Measurements from ENCODE around the gene TENM3. TPM values are rescaled to one million over a fixed set of nuclear protein-coding genes. Genes with fewer than 3 reads are reported as not detected.
A peak's percentile ranks its signal among the peaks of the same experiment; 100 is the strongest.

The TENM3 gene
- polyA plus RNA-seq, 1 of the 3 experiments (the other 2 are of a cell fraction) = 10.4 TPM

DNA sequence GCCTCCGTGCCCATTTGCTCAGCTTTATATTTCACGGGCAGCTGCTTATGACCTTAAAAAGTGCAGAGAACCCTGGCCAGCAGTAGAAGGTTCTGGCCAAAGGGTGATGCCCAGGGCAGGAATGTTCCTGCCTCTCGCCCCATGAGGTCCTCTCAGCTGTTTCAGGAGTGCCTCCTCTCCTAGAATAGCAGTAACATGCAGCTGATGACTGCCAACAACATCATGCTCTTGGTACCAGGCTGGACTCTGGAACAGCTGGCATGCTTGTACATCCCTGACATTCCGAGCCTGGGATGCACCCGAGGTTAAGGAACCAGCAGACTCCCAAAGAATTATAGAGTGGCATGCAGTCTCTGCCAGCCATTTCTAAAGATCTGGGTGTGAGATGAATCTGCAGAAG is 11.7 kb upstream of the TENM3 start:
- Histone ChIP-seq H3K79me2 (ENCODE audit: insufficient read depth) (no peaks in the 10 kb centered on the region), H3K27ac (ENCODE audit: low read depth in 2 of 2, low read length in 1 of 2) (peak overlapping the region in 1 of 2 experiments; percentile 32; a peak in 2 of 4 replicates), H3K4me3 (ENCODE audit: low read depth in 2 of 2, low read length in 1 of 2) (no peak overlapping the region), H2AFZ (ENCODE audit: low read depth) (peak overlapping the region; percentile 65; the same call in 1 of the 2 replicates), H3K4me1 (ENCODE audit: control insufficient read depth in 1 of 2, insufficient read depth in 2 of 2, low read depth in 1 of 2, low read length in 1 of 2) (peaks cover 0 to 12% of the 10 kb centered on the region in 2 experiments; a peak in 2 of 4 replicates), H3K9ac (no peak overlapping the region), H3K27me3 (ENCODE audit: insufficient read depth) (no peaks in the 10 kb centered on the region), H3K9me3 (no peaks in the 10 kb centered on the region), H3F3A (replicated peaks; ENCODE audit: insufficient read depth) (peaks cover 14% of the 10 kb centered on the region), H3K36me3 (replicated peaks in 1 of 2; ENCODE audit: control insufficient read depth in 1 of 2, insufficient read depth in 2 of 2, low read length in 1 of 2) (no peaks in the 10 kb centered on the region), H3K9me2 (no peaks in the 10 kb centered on the region), H3K4me2 (no peak overlapping the region), H4K20me1 (ENCODE audit: insufficient read depth) (no peaks in the 10 kb centered on the region)
- DNase-seq = no peak
- CTCF ChIA-PET = interaction anchor here (1.4 kb wide), 1 partner anchor 20 kb away, joined by 4 read pairs; no protein-coding TSS in a partner anchor
- no peak for TF ChIP-seq FOSL2 (IDR thresholded peaks at IDR 0.05; ENCODE audit: borderline replicate concordance, low read depth)
- TF ChIP-seq TEAD4 (IDR thresholded peaks at IDR 0.05; ENCODE audit: borderline replicate concordance, insufficient read depth) = no peak
- TF ChIP-seq POLR2AphosphoS5 (IDR thresholded peaks at IDR 0.05; ENCODE audit: low read depth, low read length) = no peak
- TF ChIP-seq, protein P1, sequence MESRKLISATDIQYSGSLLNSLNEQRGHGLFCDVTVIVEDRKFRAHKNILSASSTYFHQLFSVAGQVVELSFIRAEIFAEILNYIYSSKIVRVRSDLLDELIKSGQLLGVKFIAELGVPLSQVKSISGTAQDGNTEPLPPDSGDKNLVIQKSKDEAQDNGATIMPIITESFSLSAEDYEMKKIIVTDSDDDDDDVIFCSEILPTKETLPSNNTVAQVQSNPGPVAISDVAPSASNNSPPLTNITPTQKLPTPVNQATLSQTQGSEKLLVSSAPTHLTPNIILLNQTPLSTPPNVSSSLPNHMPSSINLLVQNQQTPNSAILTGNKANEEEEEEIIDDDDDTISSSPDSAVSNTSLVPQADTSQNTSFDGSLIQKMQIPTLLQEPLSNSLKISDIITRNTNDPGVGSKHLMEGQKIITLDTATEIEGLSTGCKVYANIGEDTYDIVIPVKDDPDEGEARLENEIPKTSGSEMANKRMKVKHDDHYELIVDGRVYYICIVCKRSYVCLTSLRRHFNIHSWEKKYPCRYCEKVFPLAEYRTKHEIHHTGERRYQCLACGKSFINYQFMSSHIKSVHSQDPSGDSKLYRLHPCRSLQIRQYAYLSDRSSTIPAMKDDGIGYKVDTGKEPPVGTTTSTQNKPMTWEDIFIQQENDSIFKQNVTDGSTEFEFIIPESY (IDR thresholded peaks at IDR 0.05; ENCODE audit: borderline replicate concordance, low read depth) = no peak
- POLR2A ChIA-PET = no interaction called here
- WGBS (ENCODE audit: low lambda C conversion rate) = 80% methylated on average over 3 of the region's 5 CpGs

DNA sequence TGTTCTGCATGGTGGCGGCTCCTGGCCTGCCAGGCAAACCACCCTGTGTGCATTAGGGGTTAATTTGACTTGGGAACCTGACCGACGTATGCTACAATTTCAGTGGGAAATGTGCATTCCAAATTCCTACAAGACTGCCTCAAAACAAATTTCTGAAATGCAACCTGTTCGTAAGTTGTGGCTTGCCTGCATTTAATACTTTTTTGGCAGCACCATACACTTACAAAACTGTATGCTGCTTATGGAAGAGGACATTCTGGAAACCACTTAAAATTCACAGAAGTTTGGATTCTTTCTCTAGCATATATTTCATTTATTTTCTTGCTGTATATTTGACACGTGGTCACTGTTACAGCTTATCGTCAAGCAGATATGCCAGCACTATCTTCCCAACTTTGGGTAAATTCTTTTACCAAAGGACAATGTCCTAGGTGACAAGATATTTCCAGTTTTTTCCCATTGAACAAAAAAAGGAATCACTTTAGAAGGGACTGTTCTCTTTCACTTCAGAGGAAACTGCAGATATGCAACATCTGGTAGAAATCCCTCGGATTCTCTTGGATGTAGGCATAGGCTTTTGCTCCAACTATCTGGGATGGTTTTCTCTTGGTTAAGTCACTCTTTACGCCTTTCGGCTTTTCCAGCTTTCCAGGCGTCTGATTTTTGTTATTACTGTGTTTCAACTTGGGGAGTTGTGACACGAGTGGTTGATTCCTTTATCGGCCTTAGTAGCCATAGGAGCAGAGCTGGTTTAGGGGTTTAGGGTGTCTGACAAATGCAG is 9.7 kb upstream of the TENM3 start:
- ChIA-PET POLR2A (no interaction called here), CTCF (no interaction called here)
- no peak for DNase-seq
- H3K9me3 ChIP-seq = no peaks in the 10 kb centered on the region
- no peak overlapping the region for H3K4me2 ChIP-seq
- WGBS (ENCODE audit: low lambda C conversion rate) = 94% methylated on average over 10 of the region's 12 CpGs
- H3F3A ChIP-seq (replicated peaks; ENCODE audit: insufficient read depth) = peaks cover 16% of the 10 kb centered on the region
- H3K9ac ChIP-seq = no peak overlapping the region
- peaks cover 5 to 20% of the 10 kb centered on the region in 2 experiments; a peak in 3 of 4 replicates for H3K4me1 ChIP-seq (ENCODE audit: control insufficient read depth in 1 of 2, insufficient read depth in 2 of 2, low read depth in 1 of 2, low read length in 1 of 2)
- H3K4me3 ChIP-seq (ENCODE audit: low read depth in 2 of 2, low read length in 1 of 2) = no peak overlapping the region
- no peak overlapping the region for H2AFZ ChIP-seq (ENCODE audit: low read depth)
- no peak overlapping the region for H3K27ac ChIP-seq (ENCODE audit: low read depth in 2 of 2, low read length in 1 of 2)
- H3K36me3 ChIP-seq (replicated peaks in 1 of 2; ENCODE audit: control insufficient read depth in 1 of 2, insufficient read depth in 2 of 2, low read length in 1 of 2) = no peaks in the 10 kb centered on the region
- H3K27me3 ChIP-seq (ENCODE audit: insufficient read depth) = no peaks in the 10 kb centered on the region
- no peaks in the 10 kb centered on the region for H3K79me2 ChIP-seq (ENCODE audit: insufficient read depth)
- TF ChIP-seq GATA2 (CRISPR knock-in tag; IDR thresholded peaks at IDR 0.05) (no peak), CHD2 (IDR thresholded peaks at IDR 0.05; ENCODE audit: low read length, partially characterized antibody) (no peak), GABPA (IDR thresholded peaks at IDR 0.05; ENCODE audit: low read depth) (no peak), EZH2phosphoT487 (IDR thresholded peaks at IDR 0.05; ENCODE audit: borderline replicate concordance, low read depth) (no peak), RCOR1 (IDR thresholded peaks at IDR 0.05; ENCODE audit: low read length) (no peak), SMC3 (IDR thresholded peaks at IDR 0.05; ENCODE audit: low read depth, low read length) (no peak), MXI1 (IDR thresholded peaks at IDR 0.05; ENCODE audit: low read depth, low read length) (no peak), NFIC (IDR thresholded peaks at IDR 0.05; ENCODE audit: borderline replicate concordance) (no peak), TAF1 (IDR thresholded peaks at IDR 0.05; ENCODE audit: borderline replicate concordance, low read depth, low read length) (no peak), FOSL2 (IDR thresholded peaks at IDR 0.05; ENCODE audit: borderline replicate concordance, low read depth) (no peak), FOXJ3 (CRISPR knock-in tag; IDR thresholded peaks at IDR 0.05) (no peak), FOXM1 (IDR thresholded peaks at IDR 0.05; ENCODE audit: low read depth) (no peak)
- TF ChIP-seq, protein P2, sequence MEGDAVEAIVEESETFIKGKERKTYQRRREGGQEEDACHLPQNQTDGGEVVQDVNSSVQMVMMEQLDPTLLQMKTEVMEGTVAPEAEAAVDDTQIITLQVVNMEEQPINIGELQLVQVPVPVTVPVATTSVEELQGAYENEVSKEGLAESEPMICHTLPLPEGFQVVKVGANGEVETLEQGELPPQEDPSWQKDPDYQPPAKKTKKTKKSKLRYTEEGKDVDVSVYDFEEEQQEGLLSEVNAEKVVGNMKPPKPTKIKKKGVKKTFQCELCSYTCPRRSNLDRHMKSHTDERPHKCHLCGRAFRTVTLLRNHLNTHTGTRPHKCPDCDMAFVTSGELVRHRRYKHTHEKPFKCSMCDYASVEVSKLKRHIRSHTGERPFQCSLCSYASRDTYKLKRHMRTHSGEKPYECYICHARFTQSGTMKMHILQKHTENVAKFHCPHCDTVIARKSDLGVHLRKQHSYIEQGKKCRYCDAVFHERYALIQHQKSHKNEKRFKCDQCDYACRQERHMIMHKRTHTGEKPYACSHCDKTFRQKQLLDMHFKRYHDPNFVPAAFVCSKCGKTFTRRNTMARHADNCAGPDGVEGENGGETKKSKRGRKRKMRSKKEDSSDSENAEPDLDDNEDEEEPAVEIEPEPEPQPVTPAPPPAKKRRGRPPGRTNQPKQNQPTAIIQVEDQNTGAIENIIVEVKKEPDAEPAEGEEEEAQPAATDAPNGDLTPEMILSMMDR (IDR thresholded peaks at IDR 0.05) = no peak
- H4K20me1 ChIP-seq (ENCODE audit: insufficient read depth) = no peaks in the 10 kb centered on the region
- H3K9me2 ChIP-seq = no peaks in the 10 kb centered on the region
